MCF 10A (cell line): Measurements from ENCODE around the gene VILL. TPM values are rescaled to one million over a fixed set of nuclear protein-coding genes. Genes with fewer than 3 reads are reported as not detected.
A peak's percentile ranks its signal among the peaks of the same experiment; 100 is the strongest.

ENCODE experiments used
- BruUV-seq: library from RNA; stranded (reverse); fragments of 400-500 nt; replicated peaks from 2 replicates; lab custom pipeline; 2021; lab: Mats Ljungman, UMichigan
- CTCF ChIA-PET: fragments of 300-600 bp; sonication (Branson Sonifier 250); formaldehyde crosslinking; extraction: SDS; loops from one replicate; lab custom pipeline; 2021; ENCODE audit warnings: antibody characterized with exemption, inconsistent platforms; lab: Yijun Ruan, JAX
- POLR2A ChIA-PET: fragments of 300-600, 350-650 bp; sonication (Branson Sonifier 250); formaldehyde crosslinking; extraction: SDS; loops from one replicate; lab custom pipeline; 2020; ENCODE audit warnings: antibody characterized with exemption, inconsistent platforms; lab: Yijun Ruan, JAX
- DNase-seq: peaks from one replicate; pipeline ENCODE4 v3.0.0-alpha.2; 2018; ENCODE audit not compliant: unreplicated experiment
- H3K27ac Mint-ChIP-seq: one replicate; pipeline ENCODE4 v1.8.0; 2022; ENCODE audit warnings: mild to moderate bottlenecking, low read depth, mixed read lengths; ENCODE audit not compliant: unreplicated experiment
- H3K27me3 Mint-ChIP-seq: one replicate; pipeline ENCODE4 v1.8.0; 2022; ENCODE audit warnings: mixed read lengths; ENCODE audit not compliant: insufficient read depth, unreplicated experiment
- H3K36me3 Mint-ChIP-seq: one replicate; pipeline ENCODE4 v1.8.0; 2022; ENCODE audit warnings: mild to moderate bottlenecking, moderate library complexity, mixed read lengths; ENCODE audit not compliant: insufficient read depth, unreplicated experiment
- H3K4me1 Mint-ChIP-seq: one replicate; pipeline ENCODE4 v1.8.0; 2022; ENCODE audit warnings: mixed read lengths; ENCODE audit not compliant: insufficient read depth, unreplicated experiment
- H3K4me3 Mint-ChIP-seq: one replicate; pipeline ENCODE4 v1.8.0; 2022; ENCODE audit warnings: mild to moderate bottlenecking, moderate library complexity, mixed read lengths; ENCODE audit not compliant: unreplicated experiment
- H3K9me3 Mint-ChIP-seq: one replicate; pipeline ENCODE4 v1.8.0; 2022; ENCODE audit warnings: mixed read lengths; ENCODE audit not compliant: unreplicated experiment
- CTCF ChIP-seq: fragments of 200-600 bp; IDR thresholded peaks from one replicate; pipeline ENCODE4 v1.8.0; 2022; ENCODE audit warnings: antibody characterized with exemption, mild to moderate bottlenecking; ENCODE audit not compliant: unreplicated experiment
- intact Hi-C: fragments of 100-400 bp; cut with micrococcal nuclease; formaldehyde crosslinking; loops from 2 replicates; pipeline ENCODE4 v1.14.1; 2022
- total RNA-seq: library from RNA; stranded (reverse); gene quantifications from 2 replicates; pipeline ENCODE4 v1.2.3, GENCODE V29; 2022

VILL gene
- total RNA-seq, 1 experiment from 2014 or later: not detected

DNA sequence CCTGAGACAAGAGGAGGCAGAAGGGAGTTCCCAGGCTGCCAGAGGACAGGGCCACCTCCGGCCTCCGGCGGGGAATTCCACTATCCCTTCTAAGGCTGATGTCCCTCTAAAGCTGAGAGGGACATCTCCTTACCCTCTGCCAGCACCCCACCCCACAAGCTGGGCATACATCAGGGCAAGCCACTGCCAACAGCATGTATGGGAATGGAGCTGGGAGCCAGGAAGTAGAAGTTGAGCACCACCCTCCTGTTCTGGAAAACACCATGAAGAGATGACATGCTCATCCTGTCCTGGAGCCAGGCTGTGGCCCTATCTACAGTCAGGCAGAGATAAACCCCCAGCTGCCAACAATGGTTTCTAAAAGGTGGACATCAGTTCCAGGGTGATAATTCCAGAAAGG is 31.7 kb downstream of the VILL start:
- POLR2A ChIA-PET: interaction anchor here (0.7 to 1.0 kb wide), 2 partner anchors 8 to 135 kb away, joined by 3 to 4 read pairs; no protein-coding TSS in a partner anchor
- no peaks in the 10 kb centered on the region for H3K36me3 Mint-ChIP-seq
- DNase-seq: no peak
- H3K27me3 Mint-ChIP-seq: no peaks in the 10 kb centered on the region
- no peaks in the 10 kb centered on the region for H3K9me3 Mint-ChIP-seq
- CTCF ChIA-PET: interaction anchor here (0.8 to 2.3 kb wide), 2 partner anchors 25 to 109 kb away, joined by 3 to 9 read pairs; no protein-coding TSS in a partner anchor
- intact Hi-C loops: no loop called here
- H3K4me1 Mint-ChIP-seq: peaks cover 27% of the 10 kb centered on the region
- BruUV-seq: no TSS peak
- no peak overlapping the region for H3K27ac Mint-ChIP-seq
- no peak for TF ChIP-seq CTCF
- H3K4me3 Mint-ChIP-seq: no peak overlapping the region

- TF ChIP-seq CTCF: no peak
- intact Hi-C loops: no loop called here
- Mint-ChIP-seq H3K36me3 (no peaks in the 10 kb centered on the region), H3K4me1 (peaks cover 27% of the 10 kb centered on the region), H3K27me3 (no peaks in the 10 kb centered on the region), H3K9me3 (no peaks in the 10 kb centered on the region), H3K27ac (no peak overlapping the region), H3K4me3 (peak overlapping the region; percentile 100)
- no TSS peak for BruUV-seq
- POLR2A ChIA-PET: interaction anchor here (0.7 to 1.0 kb wide), 2 partner anchors 9 to 135 kb away, joined by 3 to 4 read pairs; no protein-coding TSS in a partner anchor
- no peak for DNase-seq
- CTCF ChIA-PET: interaction anchor here (0.8 to 2.3 kb wide), 2 partner anchors 26 to 108 kb away, joined by 3 to 9 read pairs; no protein-coding TSS in a partner anchor
Observed at GRCh38 chr3:38022896-38023709, 32.5 kb downstream of the VILL start.

- TF ChIP-seq CTCF: no peak
- intact Hi-C loops: no loop called here
- Mint-ChIP-seq H3K4me3 (no peak overlapping the region), H3K36me3 (no peaks in the 10 kb centered on the region), H3K27me3 (no peaks in the 10 kb centered on the region), H3K27ac (no peak overlapping the region), H3K9me3 (no peaks in the 10 kb centered on the region), H3K4me1 (peaks cover 38% of the 10 kb centered on the region)
- no TSS peak for BruUV-seq
- POLR2A ChIA-PET: interaction anchor here (0.6 to 0.7 kb wide), 2 partner anchors 10 to 365 kb away, joined by 3 read pairs; no protein-coding TSS in a partner anchor
- CTCF ChIA-PET: interaction anchor here (0.7 kb wide), 1 partner anchor 320 kb away, joined by 4 read pairs; the partner anchor contains the start of gene XYLB
- DNase-seq: no peak
Observed at GRCh38 chr3:38026856-38027255, 36.3 kb downstream of the VILL start.
